Ovary (tissue), 9 donors: ENCODE measurements around the gene GABRD. TPM values are rescaled to one million over a fixed set of nuclear protein-coding genes. Genes with fewer than 3 reads are reported as not detected.

Experiments
- DNase-seq, 5 donors: peaks; one replicate each; pipeline ENCODE4 v3.0.0-alpha.2; 2019 to 2020
- H3K27ac ChIP-seq, 2 donors: fragments of 200-600 bp; one replicate each; pipeline versions ENCODE4 v1.5.1 to v1.8.0; 2019 to 2022
- H3K27me3 ChIP-seq: fragments of 200-600 bp; one replicate; pipeline ENCODE4 v1.8.0; 2022
- H3K36me3 ChIP-seq: fragments of 200-600 bp; sonication (generic); one replicate; pipeline ENCODE4 v1.5.1; 2019
- H3K4me1 ChIP-seq: one replicate; pipeline ENCODE4 v1.8.1; 2013; ENCODE audit warnings: mild to moderate bottlenecking, moderate library complexity; ENCODE audit not compliant: insufficient read depth
- H3K4me3 ChIP-seq: fragments of 200-600 bp; sonication (generic); one replicate; pipeline ENCODE4 v1.5.1; 2017
- H3K9me3 ChIP-seq, 2 donors: fragments of 200-600 bp in 1 of 2; sonication (generic) in 1 of 2; one replicate each; pipeline versions ENCODE4 v1.5.1 to v1.8.1; 2013 to 2019; ENCODE audit warnings: mild to moderate bottlenecking in 1 of 2, moderate library complexity in 1 of 2
- CTCF ChIP-seq, 3 donors: fragments of 450-650 bp in 2 of 3; fragments of 200-600 bp in 1 of 3; IDR thresholded peaks; one replicate each; pipeline versions ENCODE4 v1.5.1 to v1.8.0; 2016 to 2022; ENCODE audit warnings: antibody characterized with exemption in 3 of 3, mild to moderate bottlenecking in 1 of 3
- EP300 ChIP-seq: sonication (generic); formaldehyde crosslinking; IDR thresholded peaks from one replicate; pipeline ENCODE4 v1.6.1; 2017; ENCODE audit warnings: antibody characterized with exemption
- POLR2A ChIP-seq: fragments of 450-650 bp; IDR thresholded peaks from one replicate; pipeline ENCODE4 v1.6.1; 2017; ENCODE audit warnings: antibody characterized with exemption, mild to moderate bottlenecking, moderate library complexity
- WGBS, 3 donors: extraction: QIAGEN DNeasy Blood & Tissue Kit in 1 of 3; methylation state at CpG; one replicate each; pipeline versions ENCODE4 v1.1.5 to v1.1.7; 2013 to 2017; 5-methylcytosine and 5-hydroxymethylcytosine counted together
- intact Hi-C, 4 donors: fragments of 100-400 bp; cut with DNase I; formaldehyde crosslinking; loops; one replicate each; pipeline versions ENCODE4 v1.11.0 to v1.15.1; 2022 to 2023
- polyA plus RNA-seq, 2 donors: library from polyadenylated mRNA; stranded (reverse); fragments of 200-250 nt in 1 of 2; fragments of 350-450 nt in 1 of 2; fragmentation: Illumina TruSeq in 1 of 2; extraction: RNeasy Lipid Tissue Mini Kit (QIAGEN cat#74804) in 1 of 2; gene quantifications; one replicate each; pipeline ENCODE4 v1.2.3, GENCODE V29; 2013 to 2014
- total RNA-seq, 7 donors: library from RNA; depleted of rRNA in 2 of 7; stranded (reverse); fragments of >200 nt in 2 of 7; fragmentation: NEBNext Ultra II Directional in 3 of 7; extraction: Animal tissue kit (Norgen Biotek cat#: 25700) in 3 of 7; gene quantifications; one replicate each; pipeline versions ENCODE4 v1.1.0 to v1.2.4, GENCODE V29; 2016 to 2023
- donor health status: DM: no; HTN: no; CAD: no; lungs with moderate emphysema.
- donor health status: DM: no; HTN: no; CAD: no.
- donor health status: Bipolar disorder and iron deficiency.
- donor health status: DM: yes; HTN: yes; CAD: no.
- donor health status: DM: no; HTN: no; CAD: no.
- donor health status: DM: yes; HTN: yes; CAD: no.

Gene GABRD
- total and polyA plus RNA-seq, 9 donors, result 0.13 to 0.40 (median 0.33) TPM; not detected in 6

- H3K4me3 ChIP-seq, result no peak overlapping the region
- no peak overlapping the region for H3K27ac ChIP-seq
- H3K4me1 ChIP-seq, result peaks cover 4% of the 10 kb centered on the region
- TF ChIP-seq CTCF (IDR thresholded peaks at IDR 0.05), result no peak
- no peak for TF ChIP-seq EP300
- TF ChIP-seq POLR2A, result no peak
- H3K9me3 ChIP-seq, result no peaks in the 10 kb centered on the region
- no peaks in the 10 kb centered on the region for H3K27me3 ChIP-seq
- H3K36me3 ChIP-seq, result no peaks in the 10 kb centered on the region
- intact Hi-C loops, result no loop called here
- 81 to 86% (median 86%) methylated on average over 10 of the region's 10 CpGs for WGBS, 3 donors
- no peak for DNase-seq
Measured at GRCh38 chr1:2052756-2053155, 33.6 kb downstream of the GABRD start.

GRCh38 chr1:2053217-2053616 lies 34.1 kb downstream of the GABRD start:
- no peak overlapping the region for H3K4me3 ChIP-seq
- 83 to 88% (median 87%) methylated on average over 17 of the region's 17 CpGs for WGBS, 3 donors
- no peaks in the 10 kb centered on the region for H3K9me3 ChIP-seq
- TF ChIP-seq CTCF (IDR thresholded peaks at IDR 0.05) (no peak), POLR2A (no peak), EP300 (no peak)
- peaks cover 4% of the 10 kb centered on the region for H3K4me1 ChIP-seq
- no peaks in the 10 kb centered on the region for H3K27me3 ChIP-seq
- no peak for DNase-seq
- intact Hi-C loops, result no loop called here
- H3K36me3 ChIP-seq, result no peaks in the 10 kb centered on the region
- no peak overlapping the region for H3K27ac ChIP-seq

- no peak for DNase-seq
- intact Hi-C loops, result no loop called here
- 84 to 88% (median 86%) methylated on average over 12 of the region's 12 CpGs for WGBS, 3 donors
- peaks cover 4% of the 10 kb centered on the region for H3K4me1 ChIP-seq
- H3K27me3 ChIP-seq, result no peaks in the 10 kb centered on the region
- H3K4me3 ChIP-seq, result no peak overlapping the region
- H3K27ac ChIP-seq, result no peak overlapping the region
- TF ChIP-seq EP300 (no peak), CTCF (IDR thresholded peaks at IDR 0.05) (no peak), POLR2A (no peak)
- no peaks in the 10 kb centered on the region for H3K9me3 ChIP-seq
- no peaks in the 10 kb centered on the region for H3K36me3 ChIP-seq
Measured at GRCh38 chr1:2053784-2054376, 34.7 kb downstream of the GABRD start.

- WGBS, 3 donors, result 78 to 79% (median 79%) methylated on average over 22 of the region's 22 CpGs
- H3K27ac ChIP-seq, result no peak overlapping the region
- H3K4me1 ChIP-seq, result peaks cover 4% of the 10 kb centered on the region
- no peak for DNase-seq
- intact Hi-C loops, result no loop called here
- H3K36me3 ChIP-seq, result no peaks in the 10 kb centered on the region
- no peak overlapping the region for H3K4me3 ChIP-seq
- H3K9me3 ChIP-seq, result no peaks in the 10 kb centered on the region
- no peak for TF ChIP-seq EP300
- no peak for TF ChIP-seq POLR2A
- no peak for TF ChIP-seq CTCF (IDR thresholded peaks at IDR 0.05)
- no peaks in the 10 kb centered on the region for H3K27me3 ChIP-seq
Measured at GRCh38 chr1:2054560-2054959, 35.4 kb downstream of the GABRD start.
